PC-3 (cell line): ENCODE data around the gene CORO1C. TPM values are rescaled to one million over a fixed set of nuclear protein-coding genes. Genes with fewer than 3 reads are reported as not detected.

Source experiments
- ATAC-seq: fragments of 200-7000 bp; cut with Tn5 transposase; 2 replicates; pipeline ENCODE4 v1.9.1; 2020; ENCODE audit warnings: mild to moderate bottlenecking, moderate library complexity
- BruUV-seq: library from RNA; stranded (reverse); fragments of 400-500 nt; replicated peaks from 2 replicates; lab custom pipeline; 2021; lab: Mats Ljungman, UMichigan
- CTCF ChIA-PET: fragments of 300-600 bp; sonication (Branson Sonifier 250); formaldehyde crosslinking; loops from one replicate; lab custom pipeline; 2022; ENCODE audit warnings: antibody characterized with exemption; lab: Charles Lee
- POLR2A ChIA-PET: fragments of 300-600 bp; sonication (Branson Sonifier 250); formaldehyde crosslinking; loops from one replicate; lab custom pipeline; 2022; ENCODE audit warnings: antibody characterized with exemption; ENCODE audit not compliant: unreplicated experiment; lab: Charles Lee
- DNase-seq: peaks from one replicate; pipeline ENCODE4 v3.0.0-alpha.2; 2015
- H2AFZ ChIP-seq: fragments of 300-600 bp; sonication (generic); 2 replicates; pipeline ENCODE4 v1.6.0; 2016; ENCODE audit warnings: antibody characterized with exemption, low read length
- H3F3A ChIP-seq: fragments of 300-600 bp; sonication (generic); one replicate; pipeline ENCODE4 v1.6.0; 2017; ENCODE audit warnings: antibody characterized with exemption, low read length, control low read depth, mild to moderate bottlenecking; ENCODE audit not compliant: unreplicated experiment
- H3K27ac ChIP-seq: fragments of 300-600 bp; sonication (generic); 2 replicates; pipeline ENCODE4 v1.5.1; 2016; ENCODE audit warnings: mild to moderate bottlenecking, low read length
- H3K27me3 ChIP-seq: fragments of 300-600 bp; sonication (generic); 2 replicates; pipeline ENCODE4 v1.6.1; 2016; ENCODE audit warnings: low read length, mixed read lengths
- H3K36me3 ChIP-seq: fragments of 300-600 bp; sonication (generic); 2 replicates; pipeline ENCODE4 v1.6.1; 2016; ENCODE audit warnings: low read depth, mixed run types, low read length, mixed read lengths
- H3K4me1 ChIP-seq: fragments of 300-600 bp; sonication (generic); 2 replicates; pipeline ENCODE4 v1.5.1; 2016; ENCODE audit warnings: low read length; ENCODE audit not compliant: insufficient read depth
- H3K4me2 ChIP-seq: fragments of 300-600 bp; sonication (generic); 2 replicates; pipeline ENCODE4 v1.6.0; 2016; ENCODE audit warnings: low read length
- H3K4me3 ChIP-seq: fragments of 300-600 bp; sonication (generic); 2 replicates; pipeline ENCODE4 v1.5.1; 2016; ENCODE audit warnings: mild to moderate bottlenecking, low read length, mixed read lengths
- H3K79me2 ChIP-seq: fragments of 300-600 bp; sonication (generic); 2 replicates; pipeline ENCODE4 v1.6.1; 2017; ENCODE audit warnings: low read length, mixed read lengths
- H3K9ac ChIP-seq: fragments of 300-600 bp; sonication (generic); 2 replicates; pipeline ENCODE4 v1.6.0; 2016; ENCODE audit warnings: mild to moderate bottlenecking, low read length
- H3K9me2 ChIP-seq: fragments of 300-600 bp; sonication (generic); replicated peaks from 2 replicates; pipeline ENCODE4 v1.6.1; 2016; ENCODE audit warnings: mixed run types, low read length, mixed read lengths
- H3K9me3 ChIP-seq: fragments of 300-600 bp; sonication (generic); 2 replicates; pipeline ENCODE4 v1.6.1; 2016; ENCODE audit warnings: low read length, mixed read lengths
- H4K20me1 ChIP-seq: fragments of 300-600 bp; sonication (generic); 2 replicates; pipeline ENCODE4 v1.6.1; 2016; ENCODE audit warnings: low read length, mixed read lengths
- CTCF ChIP-seq: fragments of 300-600 bp; sonication (generic); conservative IDR thresholded peaks from 2 replicates; pipeline ENCODE4 v1.5.1; 2017; ENCODE audit warnings: antibody characterized with exemption, low read depth, mild to moderate bottlenecking, low read length
- EZH2 ChIP-seq: fragments of 300-600 bp; sonication (generic); IDR thresholded peaks from one replicate; pipeline ENCODE4 v1.6.1; 2017; ENCODE audit warnings: antibody characterized with exemption, mild to moderate bottlenecking, low read length; ENCODE audit not compliant: unreplicated experiment
- EZH2phosphoT487 ChIP-seq: fragments of 300-600 bp; sonication (generic); IDR thresholded peaks from 2 replicates; pipeline ENCODE4 v1.6.1; 2018; ENCODE audit warnings: mild to moderate bottlenecking, antibody characterized with exemption, low read length, borderline replicate concordance
- intact Hi-C: fragments of 100-400 bp; cut with micrococcal nuclease; formaldehyde crosslinking; loops from 2 replicates; pipeline ENCODE4 v1.9.0; 2023
- total RNA-seq: library from RNA; depleted of rRNA; stranded (reverse); fragments of >200 nt; gene quantifications from 2 replicates; pipeline ENCODE4 v1.2.3, GENCODE V29; 2014

The CORO1C gene
- total RNA-seq, 1 experiment from 2014 or later = 179 TPM

- Histone ChIP-seq H3K9me3 (no peaks in the 10 kb centered on the region), H2AFZ (no peak overlapping the region), H3K27me3 (no peaks in the 10 kb centered on the region), H3K9me2 (no peaks in the 10 kb centered on the region), H3K4me1 (peaks cover 16% of the 10 kb centered on the region), H3K79me2 (no peaks in the 10 kb centered on the region), H3F3A (no peaks in the 10 kb centered on the region), H4K20me1 (no peaks in the 10 kb centered on the region), H3K4me2 (no peak overlapping the region), H3K36me3 (no peaks in the 10 kb centered on the region), H3K27ac (no peak overlapping the region), H3K4me3 (no peak overlapping the region), H3K9ac (no peak overlapping the region)
- no TSS peak for BruUV-seq
- intact Hi-C loops = loop anchor here (10.0 kb wide), 1 partner anchor 696 kb away; no protein-coding TSS in a partner anchor
- TF ChIP-seq CTCF (no peak), EZH2 (no peak), EZH2phosphoT487 (no peak)
- ChIA-PET CTCF (no interaction called here), POLR2A (no interaction called here)
- DNase-seq (no peak), ATAC-seq (no peak)
Measured at GRCh38 chr12:108610336-108610815, 120.9 kb downstream of the CORO1C start.

- Histone ChIP-seq H3K4me2 (no peak overlapping the region), H3F3A (no peaks in the 10 kb centered on the region), H4K20me1 (no peaks in the 10 kb centered on the region), H3K9ac (no peak overlapping the region), H3K4me1 (peaks cover 16% of the 10 kb centered on the region), H3K4me3 (no peak overlapping the region), H3K79me2 (no peaks in the 10 kb centered on the region), H3K27ac (no peak overlapping the region), H3K36me3 (no peaks in the 10 kb centered on the region), H2AFZ (no peak overlapping the region), H3K9me3 (no peaks in the 10 kb centered on the region), H3K9me2 (no peaks in the 10 kb centered on the region), H3K27me3 (no peaks in the 10 kb centered on the region)
- POLR2A ChIA-PET = no interaction called here
- no peak for ATAC-seq
- CTCF ChIA-PET = no interaction called here
- TF ChIP-seq EZH2phosphoT487 = no peak
- no peak for TF ChIP-seq CTCF
- TF ChIP-seq EZH2 = no peak
- DNase-seq = no peak
- no TSS peak for BruUV-seq
- intact Hi-C loops = loop anchor here (10.0 kb wide), 1 partner anchor 695 kb away; no protein-coding TSS in a partner anchor
Measured at GRCh38 chr12:108609537-108610335, 121.6 kb downstream of the CORO1C start.

GRCh38 chr12:108608616-108609015, 122.7 kb downstream of the CORO1C start:
- CTCF ChIA-PET = no interaction called here
- H3K27ac ChIP-seq = no peak overlapping the region

More at GRCh38 chr12:108608616-108609015, 122.7 kb downstream of the CORO1C start:
- H3K9ac ChIP-seq = no peak overlapping the region
- DNase-seq = no peak
- no peaks in the 10 kb centered on the region for H3K9me2 ChIP-seq
- POLR2A ChIA-PET = no interaction called here
- no peaks in the 10 kb centered on the region for H3K36me3 ChIP-seq
- H3K4me2 ChIP-seq = no peak overlapping the region
- intact Hi-C loops = no loop called here
- no peaks in the 10 kb centered on the region for H3K79me2 ChIP-seq
- no peaks in the 10 kb centered on the region for H3K27me3 ChIP-seq
- H2AFZ ChIP-seq = no peak overlapping the region
- no peak for ATAC-seq
- no peaks in the 10 kb centered on the region for H3F3A ChIP-seq
- BruUV-seq = no TSS peak
- H3K4me3 ChIP-seq = no peak overlapping the region
- no peak for TF ChIP-seq CTCF
- TF ChIP-seq EZH2phosphoT487 = no peak
- no peak for TF ChIP-seq EZH2
- H3K9me3 ChIP-seq = no peaks in the 10 kb centered on the region
- H4K20me1 ChIP-seq = no peaks in the 10 kb centered on the region
- H3K4me1 ChIP-seq = peaks cover 16% of the 10 kb centered on the region
